GM12878 (cell line): Measurements from ENCODE around the gene ZNF189. TPM values are rescaled to one million over a fixed set of nuclear protein-coding genes. Genes with fewer than 3 reads are reported as not detected.

Experiments used
- ATAC-seq: fragments of 200-7000 bp; cut with Tn5 transposase; 3 replicates; pipeline ENCODE4 v1.9.1; 2020; ENCODE audit warnings: mild to moderate bottlenecking, moderate library complexity
- BruUV-seq: library from RNA; stranded (reverse); fragments of 400-500 nt; replicated peaks from 2 replicates; lab custom pipeline; 2021; lab: Mats Ljungman, UMichigan
- CTCF ChIA-PET: fragments of 300-600 bp; sonication (Branson Sonifier 250); formaldehyde crosslinking; extraction: SDS; loops from one replicate; lab custom pipeline; 2021; ENCODE audit warnings: inconsistent platforms; lab: Yijun Ruan, JAX
- POLR2A ChIA-PET: fragments of 350-600 bp; formaldehyde crosslinking; extraction: SDS; loops from one replicate; lab custom pipeline; 2021; ENCODE audit warnings: inconsistent platforms; lab: Charles Lee
- RAD21 ChIA-PET: fragments of 300-600 bp; sonication (Branson Sonifier 250); formaldehyde crosslinking; loops from one replicate; lab custom pipeline; 2023; ENCODE audit warnings: antibody characterized with exemption; ENCODE audit not compliant: unreplicated experiment; lab: Charles Lee
- SMC1A ChIA-PET: fragments of 300-600 bp; sonication (Branson Sonifier 250); formaldehyde crosslinking; loops from one replicate; lab custom pipeline; 2023; ENCODE audit not compliant: unreplicated experiment, uncharacterized antibody; lab: Charles Lee
- DNase-seq: peaks from one replicate; pipeline ENCODE4 v3.0.0-alpha.2; 2011; ENCODE audit warnings: low read depth, low spot score
- FAIRE-seq: peaks from 3 replicates; lab custom pipeline; 2011; peaks lifted over from hg19 to GRCh38; lab: Jason Lieb, UNC
- H2AFZ ChIP-seq: 2 replicates; pipeline ENCODE4 v1.6.0; 2011; ENCODE audit warnings: low read depth, low read length, control low read depth; ENCODE audit not compliant: control insufficient read depth
- H3K27ac ChIP-seq: 2 replicates; pipeline ENCODE4 v1.5.1; 2011; ENCODE audit warnings: control low read depth; ENCODE audit not compliant: control insufficient read depth, insufficient read depth
- H3K27me3 ChIP-seq, 2 experiments: replicated peaks in 1 of 2; 2 replicates each; pipeline versions ENCODE4 v1.6.0 to v1.6.1; 2011; ENCODE audit warnings: low read length in 1 of 2; ENCODE audit not compliant: control insufficient read depth in 2 of 2, insufficient read depth in 2 of 2
- H3K36me3 ChIP-seq, 2 experiments: 2 replicates each; pipeline ENCODE4 v1.5.1; 2011; ENCODE audit warnings: low read length in 1 of 2; ENCODE audit not compliant: control insufficient read depth in 2 of 2, insufficient read depth in 2 of 2
- H3K4me1 ChIP-seq: 2 replicates; pipeline ENCODE4 v1.6.1; 2011; ENCODE audit warnings: mild to moderate bottlenecking, low read length, moderate library complexity, mixed read lengths; ENCODE audit not compliant: control insufficient read depth, insufficient read depth
- H3K4me2 ChIP-seq: 2 replicates; pipeline ENCODE4 v1.6.0; 2011; ENCODE audit warnings: control low read depth; ENCODE audit not compliant: control insufficient read depth, insufficient read depth
- H3K4me3 ChIP-seq: fragments of 200-600 bp; sonication (generic); 2 replicates; pipeline ENCODE4 v1.5.1; 2016
- H3K79me2 ChIP-seq: 2 replicates; pipeline ENCODE4 v1.6.0; 2011; ENCODE audit warnings: low read length; ENCODE audit not compliant: control insufficient read depth, insufficient read depth
- H3K9ac ChIP-seq: 2 replicates; pipeline ENCODE4 v1.8.0; 2011; ENCODE audit warnings: low read length, control low read depth, mixed read lengths; ENCODE audit not compliant: control insufficient read depth, insufficient read depth
- H3K9me3 ChIP-seq: replicated peaks from 3 replicates; pipeline ENCODE4 v1.5.1; 2011; ENCODE audit warnings: mild to moderate bottlenecking, low read length; ENCODE audit not compliant: control insufficient read depth, insufficient read depth
- H4K20me1 ChIP-seq: 2 replicates; pipeline ENCODE4 v1.6.0; 2011; ENCODE audit not compliant: control insufficient read depth, insufficient read depth
- CBX3 ChIP-seq: fragments of 200-600 bp; sonication (generic); IDR thresholded peaks from 2 replicates; pipeline ENCODE4 v1.6.1; 2016; ENCODE audit warnings: low read depth, borderline replicate concordance
- E2F4 ChIP-seq: IDR thresholded peaks from 2 replicates; pipeline ENCODE4 v1.6.1; 2012; ENCODE audit warnings: low read depth, low read length, improper control_type of control experiment
- HDGF ChIP-seq: fragments of 450-650 bp; IDR thresholded peaks from 2 replicates; pipeline ENCODE4 v1.6.1; 2016; ENCODE audit warnings: antibody characterized with exemption
- JUND ChIP-seq: IDR thresholded peaks from 2 replicates; pipeline ENCODE4 v1.6.1; 2012; ENCODE audit warnings: low read depth, mild to moderate bottlenecking, low read length, improper control_type of control experiment, moderate library complexity
- KDM1A ChIP-seq: fragments of 200-600 bp; sonication (generic); IDR thresholded peaks from 2 replicates; pipeline ENCODE4 v1.6.1; 2016; ENCODE audit warnings: borderline replicate concordance
- MXI1 ChIP-seq: fragments of 150-350 bp; IDR thresholded peaks from 2 replicates; pipeline ENCODE4 v1.6.1; 2011; ENCODE audit warnings: low read depth, mild to moderate bottlenecking, inconsistent platforms, low read length, improper control_type of control experiment
- MYC ChIP-seq: IDR thresholded peaks from 2 replicates; pipeline ENCODE4 v1.6.1; 2011; ENCODE audit warnings: mild to moderate bottlenecking, low read length, moderate library complexity, inconsistent platforms; ENCODE audit not compliant: insufficient read depth, insufficient replicate concordance, insufficient read length, severe bottlenecking
- PML ChIP-seq: IDR thresholded peaks from 2 replicates; pipeline ENCODE4 v1.6.1; 2012; ENCODE audit warnings: low read length, inconsistent platforms
- ZNF592 ChIP-seq: fragments of 450-650 bp; IDR thresholded peaks from 2 replicates; pipeline ENCODE4 v1.6.1; 2017; ENCODE audit warnings: mild to moderate bottlenecking, moderate library complexity
- WGBS: methylation state at CpG from one replicate; pipeline ENCODE4 v1.1.6; 2016; ENCODE audit warnings: low lambda C conversion rate; ENCODE audit not compliant: insufficient replicate concordance, insufficient coverage; ENCODE audit errors: missing lambda C conversion rate; 5-methylcytosine and 5-hydroxymethylcytosine counted together
- in situ Hi-C: fragments of 300-500 bp; cut with MboI; formaldehyde crosslinking; loops from 9 replicates; pipeline ENCODE4 v1.14.3; 2018; ENCODE audit warnings: mixed read lengths
- intact Hi-C: fragments of 100-400 bp; cut with micrococcal nuclease; formaldehyde crosslinking; loops from one replicate; pipeline ENCODE4 v1.14.2; 2022; ENCODE audit not compliant: unreplicated experiment
- polyA plus RNA-seq, 11 experiments: library from polyadenylated mRNA; depleted of rRNA in 4 of 11; unstranded in 6 of 11; stranded (reverse) in 5 of 11; fragments of >200 nt; fragmentation: Nextera tagmentation in 4 of 11; fragmentation: Illumina TruSeq in 1 of 11; extraction: Ambion mirVana in 4 of 11; extraction: Trizol in 1 of 11; gene quantifications; 1 replicate in 1 of 11; 2 replicates in 10 of 11; pipeline versions ENCODE4 v1.2.1 to v1.2.3, GENCODE V29; 2011 to 2016; ENCODE audit warnings: inconsistent platforms in 2 of 11, missing spikeins in 2 of 11, low read depth in 1 of 11
- total RNA-seq, 4 experiments: library from RNA; depleted of rRNA in 3 of 4; stranded (reverse); fragments of >200 nt in 3 of 4; fragmentation: Illumina TruSeq in 1 of 4; extraction: Trizol in 1 of 4; gene quantifications; 2 replicates each; pipeline versions ENCODE4 v1.2.1 to v1.2.3, GENCODE V29; 2013 to 2021

Gene ZNF189
- total and polyA plus RNA-seq, 10 of the 15 experiments (the other 5 are each of a cell fraction or from before 2014, with no cell fraction given) = 3.1 to 12.3 (median 7.4) TPM

DNA sequence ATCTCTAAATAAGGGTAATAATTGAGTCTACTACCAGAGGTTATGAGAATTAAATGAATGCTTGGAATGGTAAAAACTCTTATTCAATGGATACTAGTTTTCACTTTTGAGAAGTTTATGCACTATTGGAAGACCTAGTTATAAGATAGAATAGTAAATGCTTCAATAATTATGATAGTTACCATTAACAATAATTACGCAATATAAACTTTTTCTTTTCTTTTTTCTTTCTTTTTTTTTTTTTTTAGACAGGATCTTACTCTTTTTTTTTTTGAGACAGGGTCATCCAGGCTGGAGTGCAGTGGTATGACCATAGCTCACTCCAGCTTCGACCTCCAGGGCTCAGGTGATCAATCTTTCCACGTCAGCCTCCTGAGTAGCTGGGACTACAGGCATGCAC is 30.3 kb downstream of the ZNF189 start:
- peaks cover 5% of the 10 kb centered on the region; the same call in 1 of the 2 replicates for H3K4me1 ChIP-seq
- TF ChIP-seq KDM1A (no peak), ZNF592 (no peak), MXI1 (no peak), E2F4 (no peak), CBX3 (no peak), HDGF (no peak), PML (no peak), JUND (no peak), MYC (no peak)
- TF ChIP-seq, all 136 proteins: peak for 0
- Histone ChIP-seq H3K9ac (no peak overlapping the region), H3K4me2 (no peak overlapping the region), H3K9me3 (no peaks in the 10 kb centered on the region; the same call in 1 of the 3 replicates), H3K27me3 (no peaks in the 10 kb centered on the region), H4K20me1 (no peaks in the 10 kb centered on the region), H3K4me3 (no peak overlapping the region), H3K36me3 (no peaks in the 10 kb centered on the region), H3K27ac (no peak overlapping the region), H2AFZ (no peak overlapping the region), H3K79me2 (no peaks in the 10 kb centered on the region)
- no TSS peak for BruUV-seq
- WGBS = 79% methylated on average over 3 of the region's 3 CpGs
- FAIRE-seq = no peak
- CTCF ChIA-PET = interaction anchor here (1.3 to 1.6 kb wide), 2 partner anchors 9 to 12 kb away, joined by 3 to 4 read pairs; no protein-coding TSS in a partner anchor
- SMC1A ChIA-PET = interaction anchor here (1.5 to 2.2 kb wide), 3 partner anchors 9 to 31 kb away, joined by 6 to 9 read pairs (median 7); partner anchors contain the start of genes MRPL50 and ZNF189
- POLR2A ChIA-PET = interaction anchor here (0.7 to 1.6 kb wide), 2 partner anchors 29 to 30 kb away, joined by 3 to 5 read pairs; partner anchors contain the start of genes MRPL50 and ZNF189
- ATAC-seq = no peak
- DNase-seq = no peak
- in situ Hi-C loops = no loop called here
- RAD21 ChIA-PET = interaction anchor here (2.1 to 2.2 kb wide), 2 partner anchors 17 to 105 kb away, joined by 4 to 6 read pairs; partner anchors contain the start of gene RNF20
- intact Hi-C loops = no loop called here
